GM21786 (cell line): ENCODE results near the gene LINGO3.

Experiments
- ATAC-seq: cut with Tn5 transposase; IDR thresholded peaks from one replicate; pipeline ENCODE4 v1.9.1; 2021; ENCODE audit not compliant: unreplicated experiment

LINGO3 gene

GRCh38 chr19:2328401-2329148, 20.6 kb upstream of the LINGO3 start, which contains the start of the genes LSM7 and SPPL2B:
TSS of gene LSM7 (minus strand) at chr19:2328586. CDS start at chr19:2328566, 20 bp downstream.
TSS of gene SPPL2B (plus strand) at chr19:2328684. CDS start at chr19:2328710, 26 bp downstream.
- ATAC-seq = no peak

- ATAC-seq = no peak
These were observed 19.9 kb upstream of the LINGO3 start for GRCh38 chr19:2327773-2328400.

GRCh38 chr19:2326699-2327360, 18.9 kb upstream of the LINGO3 start:
- ATAC-seq = no peak

- no peak for ATAC-seq
These were observed 17.5 kb upstream of the LINGO3 start for GRCh38 chr19:2325281-2326046.

- ATAC-seq = no peak
These were observed 16.4 kb upstream of the LINGO3 start for GRCh38 chr19:2324220-2324948.

GRCh38 chr19:2323707-2324106, 15.8 kb upstream of the LINGO3 start:
- ATAC-seq = no peak

- no peak for ATAC-seq
These were observed 13.8 kb upstream of the LINGO3 start for GRCh38 chr19:2321565-2322283.

- no peak for ATAC-seq
These were observed 13.0 kb upstream of the LINGO3 start for GRCh38 chr19:2320939-2321338.

- no peak for ATAC-seq
These were observed 12.1 kb upstream of the LINGO3 start for GRCh38 chr19:2320049-2320448.

GRCh38 chr19:2319551-2319950, 11.6 kb upstream of the LINGO3 start:
- ATAC-seq = no peak

- no peak for ATAC-seq
These were observed 11.0 kb upstream of the LINGO3 start for GRCh38 chr19:2318923-2319322.

- no peak for ATAC-seq
These were observed 9.8 kb upstream of the LINGO3 start for GRCh38 chr19:2317756-2318155.

GRCh38 chr19:2317300-2317699, 9.3 kb upstream of the LINGO3 start:
- ATAC-seq = no peak

- ATAC-seq = no peak
These were observed 7.9 kb upstream of the LINGO3 start for GRCh38 chr19:2315818-2316353.

GRCh38 chr19:2315121-2315817, 7.3 kb upstream of the LINGO3 start:
- ATAC-seq = no peak

GRCh38 chr19:2312820-2313501, 5.0 kb upstream of the LINGO3 start:
- no peak for ATAC-seq

- no peak for ATAC-seq
These were observed 3.1 kb upstream of the LINGO3 start for GRCh38 chr19:2311093-2311492.

- ATAC-seq = no peak
These were observed 1.9 kb upstream of the LINGO3 start for GRCh38 chr19:2309734-2310362.
